ENCODE measurements around the gene DOK6. TPM values are rescaled to one million over a fixed set of nuclear protein-coding genes. Genes with fewer than 3 reads are reported as not detected.

The DOK6 gene
- total and polyA plus RNA-seq, 10 of the 15 experiments (the other 5 are each of a cell fraction or from before 2014, with no cell fraction given) = 0.01 to 0.09 (median 0.04) TPM; not detected in 4

- ChIA-PET POLR2A (no interaction called here), RAD21 (ENCODE audit: unreplicated experiment) (no interaction called here), CTCF (interaction anchor here (0.7 kb wide), 1 partner anchor 862 kb away, joined by 3 read pairs; no protein-coding TSS in a partner anchor), SMC1A (ENCODE audit: uncharacterized antibody, unreplicated experiment) (interaction anchor here (0.7 to 1.0 kb wide), 2 partner anchors 41 to 81 kb away, joined by 3 to 5 read pairs; no protein-coding TSS in a partner anchor)
- no peaks in the 10 kb centered on the region for H4K20me1 ChIP-seq (ENCODE audit: control insufficient read depth, insufficient read depth)
- in situ Hi-C loops (cut with MboI) = no loop called here
- no peak overlapping the region for H3K4me3 ChIP-seq
- no peak overlapping the region for H3K27ac ChIP-seq (ENCODE audit: control insufficient read depth, insufficient read depth)
- H3K9me3 ChIP-seq (replicated peaks; ENCODE audit: control insufficient read depth, insufficient read depth, low read length) = peaks cover 6% of the 10 kb centered on the region
- WGBS (ENCODE audit: insufficient coverage, insufficient replicate concordance, low lambda C conversion rate, missing lambda C conversion rate) = 0% methylated on average over 1 of the region's 1 CpG
- no peaks in the 10 kb centered on the region for H3K79me2 ChIP-seq (ENCODE audit: control insufficient read depth, insufficient read depth, low read length)
- BruUV-seq (replicated peaks) = no TSS peak
- intact Hi-C loops (cut with micrococcal nuclease; ENCODE audit: unreplicated experiment) = no loop called here
- ATAC-seq = no peak
- H2AFZ ChIP-seq (ENCODE audit: control insufficient read depth, low read depth, low read length) = no peak overlapping the region
- no peak overlapping the region for H3K4me2 ChIP-seq (ENCODE audit: control insufficient read depth, insufficient read depth)
- TF ChIP-seq CBX5 (IDR thresholded peaks at IDR 0.05; ENCODE audit: low read depth) = peak; percentile 98
- no peak for TF ChIP-seq TCF3 (IDR thresholded peaks at IDR 0.05; ENCODE audit: borderline replicate concordance, insufficient read depth, low read depth, low read length)
- no peaks in the 10 kb centered on the region for H3K27me3 ChIP-seq (replicated peaks in 1 of 2; ENCODE audit: control insufficient read depth in 2 of 2, insufficient read depth in 2 of 2, low read length in 1 of 2)
- no peaks in the 10 kb centered on the region for H3K4me1 ChIP-seq (ENCODE audit: control insufficient read depth, insufficient read depth, low read length)
- no peaks in the 10 kb centered on the region for H3K36me3 ChIP-seq (ENCODE audit: control insufficient read depth in 2 of 2, insufficient read depth in 2 of 2, low read length in 1 of 2)
- FAIRE-seq = no peak
- no peak for DNase-seq (ENCODE audit: low read depth, low spot score)
- H3K9ac ChIP-seq (ENCODE audit: control insufficient read depth, insufficient read depth, low read length) = no peak overlapping the region
Measured at GRCh38 chr18:69718912-69719547, 318.3 kb downstream of the DOK6 start.

- Histone ChIP-seq H3K27ac (ENCODE audit: control insufficient read depth, insufficient read depth) (no peak overlapping the region), H3K4me1 (ENCODE audit: control insufficient read depth, insufficient read depth, low read length) (no peaks in the 10 kb centered on the region), H4K20me1 (ENCODE audit: control insufficient read depth, insufficient read depth) (no peaks in the 10 kb centered on the region), H3K9me3 (replicated peaks; ENCODE audit: control insufficient read depth, insufficient read depth, low read length) (peaks cover 6% of the 10 kb centered on the region), H3K4me3 (no peak overlapping the region), H3K79me2 (ENCODE audit: control insufficient read depth, insufficient read depth, low read length) (no peaks in the 10 kb centered on the region), H2AFZ (ENCODE audit: control insufficient read depth, low read depth, low read length) (no peak overlapping the region), H3K36me3 (ENCODE audit: control insufficient read depth in 2 of 2, insufficient read depth in 2 of 2, low read length in 1 of 2) (no peaks in the 10 kb centered on the region), H3K27me3 (replicated peaks in 1 of 2; ENCODE audit: control insufficient read depth in 2 of 2, insufficient read depth in 2 of 2, low read length in 1 of 2) (no peaks in the 10 kb centered on the region), H3K9ac (ENCODE audit: control insufficient read depth, insufficient read depth, low read length) (no peak overlapping the region), H3K4me2 (ENCODE audit: control insufficient read depth, insufficient read depth) (no peak overlapping the region)
- FAIRE-seq = no peak
- ChIA-PET SMC1A (ENCODE audit: uncharacterized antibody, unreplicated experiment) (interaction anchor here (0.7 to 1.6 kb wide), 4 partner anchors 11 to 219 kb away, joined by 3 to 5 read pairs (median 4); no protein-coding TSS in a partner anchor), POLR2A (no interaction called here), RAD21 (ENCODE audit: unreplicated experiment) (no interaction called here), CTCF (no interaction called here)
- in situ Hi-C loops (cut with MboI) = no loop called here
- DNase-seq (ENCODE audit: low read depth, low spot score) = no peak
- WGBS (ENCODE audit: insufficient coverage, insufficient replicate concordance, low lambda C conversion rate, missing lambda C conversion rate) = 2% methylated on average over 4 of the region's 4 CpGs
- no peak for ATAC-seq
- BruUV-seq (replicated peaks) = no TSS peak
- intact Hi-C loops (cut with micrococcal nuclease; ENCODE audit: unreplicated experiment) = no loop called here
- TF ChIP-seq TCF7 (IDR thresholded peaks at IDR 0.05; ENCODE audit: borderline replicate concordance) (no peak), ASH2L (IDR thresholded peaks at IDR 0.05; ENCODE audit: borderline replicate concordance, low read depth) (no peak), IRF3 (IDR thresholded peaks at IDR 0.05) (no peak), HDAC2 (IDR thresholded peaks at IDR 0.05) (no peak), WRNIP1 (IDR thresholded peaks at IDR 0.05; ENCODE audit: borderline replicate concordance, low read depth, low read length) (no peak), ZNF217 (IDR thresholded peaks at IDR 0.05) (no peak), MYB (IDR thresholded peaks at IDR 0.05; ENCODE audit: borderline replicate concordance, low read depth, low read length) (no peak), POLR2AphosphoS5 (IDR thresholded peaks at IDR 0.05; ENCODE audit: low read length) (no peak), E2F8 (IDR thresholded peaks at IDR 0.05; ENCODE audit: low read depth, partially characterized antibody) (no peak), SMARCA5 (IDR thresholded peaks at IDR 0.05) (no peak), IRF4 (IDR thresholded peaks at IDR 0.05; ENCODE audit: low read depth, low read length) (no peak), MAX (IDR thresholded peaks at IDR 0.05; ENCODE audit: low read depth, low read length) (no peak), CHD1 (IDR thresholded peaks at IDR 0.05; ENCODE audit: low read depth, low read length) (no peak)
Measured at GRCh38 chr18:69720422-69720821, 319.7 kb downstream of the DOK6 start.
